CD4-positive, alpha-beta memory T cell (primary cell): ENCODE data around the gene SPG11. TPM values are rescaled to one million over a fixed set of nuclear protein-coding genes. Genes with fewer than 3 reads are reported as not detected.
A peak's percentile ranks its signal among the peaks of the same experiment; 100 is the strongest.
"Not testable (repeated sequence)": the region's sequence is repeated elsewhere in the genome, so short reads cannot be mapped to it uniquely, and the experiment has no call there.

ENCODE experiments used
- CTCF ChIA-PET: fragments of 350-600 bp; sonication (Branson Sonifier 250); formaldehyde crosslinking; loops from one replicate; lab custom pipeline; 2021; ENCODE audit warnings: inconsistent platforms; ENCODE audit not compliant: partially characterized antibody; lab: Charles Lee
- POLR2A ChIA-PET: fragments of 350-600 bp; sonication (Branson Sonifier 250); formaldehyde crosslinking; loops from one replicate; lab custom pipeline; 2021; ENCODE audit not compliant: partially characterized antibody; lab: Charles Lee
- DNase-seq, 5 donors: peaks; one replicate each; pipeline versions ENCODE4 v3.0.0 to v3.0.0-alpha.2; 2020 to 2022; ENCODE audit warnings: mixed read lengths in 1 of 5
- H3K27ac ChIP-seq: one replicate; pipeline ENCODE4 v1.7.0; 2013; ENCODE audit warnings: low read depth, low read length
- H3K27me3 ChIP-seq: 2 replicates; pipeline ENCODE4 v1.7.0; 2013; ENCODE audit warnings: mild to moderate bottlenecking, low read length, moderate library complexity; ENCODE audit not compliant: insufficient read depth
- H3K36me3 ChIP-seq: 2 replicates; pipeline ENCODE4 v1.7.0; 2013; ENCODE audit warnings: mild to moderate bottlenecking, low read length, moderate library complexity; ENCODE audit not compliant: insufficient read depth
- H3K4me1 ChIP-seq: 2 replicates; pipeline ENCODE4 v1.7.0; 2013; ENCODE audit warnings: mild to moderate bottlenecking, low read length, moderate library complexity; ENCODE audit not compliant: insufficient read depth
- H3K4me3 ChIP-seq, 2 donors: one replicate each; pipeline ENCODE4 v1.7.0; 2013; ENCODE audit warnings: low read length in 2 of 2, mild to moderate bottlenecking in 1 of 2
- H3K9me3 ChIP-seq, 2 donors: one replicate each; pipeline ENCODE4 v1.7.0; 2013; ENCODE audit warnings: low read length in 2 of 2, control low read depth in 1 of 2; ENCODE audit not compliant: control insufficient read depth in 1 of 2
- H3K27ac Mint-ChIP-seq, 7 donors: one replicate each; pipeline ENCODE4 v1.8.0; 2020 to 2021; ENCODE audit warnings: mixed read lengths in 7 of 7, mild to moderate bottlenecking in 6 of 7, inconsistent platforms in 3 of 7, moderate library complexity in 3 of 7
- H3K27me3 Mint-ChIP-seq, 2 donors: one replicate each; pipeline ENCODE4 v1.8.0; 2020 to 2021; ENCODE audit warnings: mixed read lengths in 2 of 2
- H3K36me3 Mint-ChIP-seq, 2 donors: one replicate each; pipeline ENCODE4 v1.8.0; 2020 to 2021; ENCODE audit warnings: mixed read lengths in 2 of 2, inconsistent platforms in 1 of 2, mild to moderate bottlenecking in 1 of 2
- H3K4me1 Mint-ChIP-seq, 4 donors: one replicate each; pipeline ENCODE4 v1.8.0; 2020 to 2021; ENCODE audit warnings: mixed read lengths in 4 of 4, mild to moderate bottlenecking in 1 of 4
- H3K4me3 Mint-ChIP-seq, 8 donors: one replicate each; pipeline ENCODE4 v1.8.0; 2020 to 2021; ENCODE audit warnings: mixed read lengths in 8 of 8, mild to moderate bottlenecking in 7 of 8, moderate library complexity in 6 of 8, inconsistent platforms in 3 of 8
- H3K9me3 Mint-ChIP-seq, 8 donors: one replicate each; pipeline ENCODE4 v1.8.0; 2020 to 2021; ENCODE audit warnings: mixed read lengths in 8 of 8, mild to moderate bottlenecking in 5 of 8, inconsistent platforms in 3 of 8, moderate library complexity in 1 of 8
- intact Hi-C: fragments of 100-400 bp; cut with micrococcal nuclease; formaldehyde crosslinking; loops from one replicate; pipeline ENCODE4 v1.15.1; 2023
- polyA plus RNA-seq, 2 donors: library from polyadenylated mRNA; unstranded; fragments of 300-500 nt; fragmentation: Illumina TruSeq; gene quantifications; one replicate each; pipeline ENCODE4 v1.2.3, GENCODE V29; 2021
- total RNA-seq, 2 experiments: library from RNA; stranded (reverse); gene quantifications; one replicate each; pipeline ENCODE4 v1.2.3, GENCODE V29; 2021

The SPG11 gene
- total and polyA plus RNA-seq, 4 experiments from 2014 or later: 12.2 to 121 (median 69.3) TPM

DNA sequence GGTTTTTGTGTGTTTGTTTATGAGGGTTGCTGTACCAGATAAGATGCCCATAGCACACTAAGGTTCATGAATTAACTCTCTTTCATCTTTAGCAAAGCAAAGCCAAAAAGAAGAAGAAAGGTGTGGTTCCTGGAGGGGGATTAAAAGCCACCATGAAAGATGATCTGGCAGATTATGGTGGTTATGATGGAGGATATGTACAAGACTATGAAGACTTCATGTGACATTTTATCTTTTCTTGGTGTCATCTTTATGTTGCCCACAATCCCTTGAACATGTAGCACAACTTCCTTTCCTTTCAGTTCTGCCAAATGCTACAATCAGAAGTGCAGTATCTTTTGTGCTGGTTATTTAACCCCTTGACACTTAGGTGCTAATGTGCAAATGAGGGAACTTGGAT is 102.5 kb downstream of the SPG11 start:
- H3K4me3 ChIP-seq, H3K27me3 ChIP-seq, intact Hi-C loops, H3K9me3 Mint-ChIP-seq, H3K27me3 Mint-ChIP-seq, H3K9me3 ChIP-seq: not testable (repeated sequence)
- DNase-seq: peak in 4 of 5 donors; percentile 29 to 48 (median 34)
- Histone ChIP-seq H3K36me3 (peaks cover 60% of the 10 kb centered on the region), H3K27ac (peak overlapping the region; percentile 29), H3K4me1 (peaks cover 21% of the 10 kb centered on the region)
- Mint-ChIP-seq H3K36me3 (peaks cover 66 to 83% of the 10 kb centered on the region in 2 donors), H3K27ac (peak overlapping the region; percentile 20 to 87 (median 77)), H3K4me3 (peak overlapping the region in 4 of 8 donors; percentile 22 to 47 (median 31)), H3K4me1 (peaks cover 18 to 42% (median 27%) of the 10 kb centered on the region in 4 donors)
- ChIA-PET POLR2A (interaction anchor here (1.1 kb wide), 1 partner anchor 24 kb away, joined by 3 read pairs; the partner anchor contains the start of gene EIF3J), CTCF (interaction anchor here (2.9 kb wide), 1 partner anchor 17 kb away, joined by 14 read pairs; no protein-coding TSS in a partner anchor)

DNA sequence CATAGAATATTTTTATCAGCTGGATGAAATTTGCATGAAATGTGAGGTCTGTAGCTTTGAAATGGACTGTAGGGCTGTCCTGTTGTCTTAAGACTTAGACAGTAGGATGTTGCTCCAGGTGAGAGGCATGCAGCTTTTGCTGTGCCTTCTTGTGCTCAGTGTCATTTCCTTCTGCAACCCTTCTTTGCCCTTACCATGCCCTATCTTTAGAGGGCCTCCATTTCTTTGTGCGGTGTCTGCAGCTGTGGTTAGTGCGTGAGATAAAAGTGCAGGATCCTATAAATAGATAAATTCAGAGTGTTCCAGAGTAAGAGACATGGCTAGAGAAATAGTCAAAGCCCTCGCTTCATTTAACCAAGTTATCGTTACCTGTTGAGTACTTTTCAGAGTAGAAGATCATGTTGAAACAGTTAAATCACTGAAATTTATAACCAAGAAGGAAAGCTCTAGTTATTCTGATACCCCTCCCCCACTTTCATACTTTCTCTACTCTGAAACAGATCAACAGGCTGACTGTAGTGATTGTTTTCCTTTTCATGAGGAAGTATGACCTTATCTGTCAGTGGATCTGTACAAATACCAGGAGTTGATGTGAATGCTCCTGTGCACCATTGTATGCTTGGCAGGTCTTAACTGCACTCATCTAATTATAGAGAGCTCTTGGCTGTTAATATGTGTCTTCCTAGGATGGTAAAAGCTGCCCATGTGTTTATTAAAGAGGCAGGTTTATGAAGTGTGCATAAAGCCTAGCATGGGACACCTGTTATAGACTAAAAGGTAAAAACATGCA is 108.3 kb downstream of the SPG11 start:
- H3K9me3 ChIP-seq: no peaks in the 10 kb centered on the region
- Mint-ChIP-seq H3K36me3 (peaks cover 41 to 65% of the 10 kb centered on the region in 2 donors), H3K4me1 (peaks cover 25 to 46% (median 37%) of the 10 kb centered on the region in 4 donors), H3K9me3 (no peaks in the 10 kb centered on the region), H3K4me3 (peak overlapping the region in 7 of 8 donors; percentile 6 to 66 (median 41)), H3K27ac (peak overlapping the region; percentile 14 to 85 (median 75)), H3K27me3 (no peaks in the 10 kb centered on the region)
- DNase-seq: peak in 2 of 5 donors; percentile 16 to 21
- no peaks in the 10 kb centered on the region for H3K27me3 ChIP-seq
- peak overlapping the region in 1 of 2 donors; percentile 13 for H3K4me3 ChIP-seq
- peaks cover 34% of the 10 kb centered on the region for H3K4me1 ChIP-seq
- ChIA-PET CTCF (interaction anchor here (0.6 to 2.2 kb wide), 5 partner anchors 9 to 131 kb away, joined by 3 to 12 read pairs (median 4); no protein-coding TSS in a partner anchor), POLR2A (interaction anchor here (0.7 to 2.9 kb wide), 4 partner anchors 9 to 156 kb away, joined by 3 to 16 read pairs (median 6); partner anchors contain the start of genes B2M, EIF3J and PATL2)
- peaks cover 47% of the 10 kb centered on the region for H3K36me3 ChIP-seq
- intact Hi-C loops: loop anchor here (2.0 kb wide), 1 partner anchor 18 kb away; the partner anchor contains the start of gene EIF3J
- H3K27ac ChIP-seq: no peak overlapping the region

DNA sequence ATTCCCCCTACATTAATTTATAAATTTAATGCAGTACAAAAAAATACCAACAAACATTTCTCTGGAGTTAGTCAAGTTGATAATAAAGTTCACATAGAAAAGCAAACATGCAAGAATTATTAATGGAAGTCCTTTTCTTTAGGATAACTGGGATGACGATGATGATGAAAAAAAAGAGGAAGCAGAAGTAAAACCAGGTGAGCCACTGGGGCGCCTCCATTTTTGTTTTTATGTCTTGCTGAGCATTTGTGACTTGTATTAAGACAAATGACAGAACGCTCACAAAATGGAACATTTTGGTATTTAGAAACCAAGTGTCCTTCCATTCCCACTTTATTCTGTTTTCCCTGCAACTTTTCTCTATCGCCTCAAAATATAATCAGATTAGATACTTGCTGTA is 112.7 kb downstream of the SPG11 start:
- H3K4me1 Mint-ChIP-seq: peaks cover 34 to 61% (median 45%) of the 10 kb centered on the region in 4 donors
- ChIA-PET CTCF (interaction anchor here (1.3 to 1.6 kb wide), 3 partner anchors 9 to 27 kb away, joined by 4 to 7 read pairs (median 5); no protein-coding TSS in a partner anchor), POLR2A (no interaction called here)
- intact Hi-C loops: no loop called here
- Histone ChIP-seq H3K4me1 (peaks cover 47% of the 10 kb centered on the region), H3K36me3 (peaks cover 31% of the 10 kb centered on the region), H3K27ac (no peak overlapping the region), H3K27me3 (no peaks in the 10 kb centered on the region), H3K9me3 (no peaks in the 10 kb centered on the region), H3K4me3 (no peak overlapping the region)
- H3K36me3 Mint-ChIP-seq: peaks cover 19 to 54% of the 10 kb centered on the region in 2 donors
- H3K27ac Mint-ChIP-seq: peak overlapping the region in 4 of 7 donors; percentile 51 to 90 (median 63)
- H3K9me3 Mint-ChIP-seq: no peaks in the 10 kb centered on the region
- H3K27me3 Mint-ChIP-seq: no peaks in the 10 kb centered on the region
- DNase-seq: no peak
- no peak overlapping the region for H3K4me3 Mint-ChIP-seq

DNA sequence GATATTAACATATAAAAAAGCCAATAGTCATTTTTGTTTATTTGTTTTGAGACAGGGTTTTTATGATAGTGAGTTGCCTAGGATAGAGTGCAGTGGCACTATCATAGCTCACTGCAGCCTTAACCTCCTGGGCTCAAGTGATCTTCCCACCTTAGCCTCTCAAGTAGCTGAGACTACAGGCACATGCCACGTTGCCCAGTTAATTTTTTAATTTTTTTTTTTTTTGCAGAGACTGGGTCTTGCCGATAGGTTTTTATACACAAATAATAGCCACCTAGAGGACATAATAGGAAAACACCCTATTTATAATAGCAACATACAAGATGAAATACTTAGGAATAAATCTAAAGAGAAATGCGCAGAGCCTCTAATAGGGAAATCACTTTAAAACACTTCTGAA is 113.2 kb downstream of the SPG11 start:
- H3K4me3 ChIP-seq: no peak overlapping the region
- H3K36me3 ChIP-seq: peaks cover 26% of the 10 kb centered on the region
- H3K27ac Mint-ChIP-seq: peak overlapping the region; percentile 25 to 90 (median 59)
- no peaks in the 10 kb centered on the region for H3K9me3 Mint-ChIP-seq
- H3K9me3 ChIP-seq: no peaks in the 10 kb centered on the region
- DNase-seq: peak in 4 of 5 donors; percentile 30 to 57 (median 32)
- H3K4me1 Mint-ChIP-seq: peaks cover 33 to 61% (median 43%) of the 10 kb centered on the region in 4 donors
- no peak overlapping the region for H3K4me3 Mint-ChIP-seq
- H3K27me3 Mint-ChIP-seq: no peaks in the 10 kb centered on the region
- H3K4me1 ChIP-seq: peaks cover 47% of the 10 kb centered on the region
- ChIA-PET POLR2A (interaction anchor here (0.6 to 1.0 kb wide), 4 partner anchors 12 to 596 kb away, joined by 3 to 4 read pairs (median 4); no protein-coding TSS in a partner anchor), CTCF (interaction anchor here (0.7 to 1.6 kb wide), 6 partner anchors 9 to 186 kb away, joined by 3 to 7 read pairs (median 4); no protein-coding TSS in a partner anchor)
- no peaks in the 10 kb centered on the region for H3K27me3 ChIP-seq
- no peak overlapping the region for H3K27ac ChIP-seq
- intact Hi-C loops: no loop called here
- peaks cover 15 to 52% of the 10 kb centered on the region in 2 donors for H3K36me3 Mint-ChIP-seq

DNA sequence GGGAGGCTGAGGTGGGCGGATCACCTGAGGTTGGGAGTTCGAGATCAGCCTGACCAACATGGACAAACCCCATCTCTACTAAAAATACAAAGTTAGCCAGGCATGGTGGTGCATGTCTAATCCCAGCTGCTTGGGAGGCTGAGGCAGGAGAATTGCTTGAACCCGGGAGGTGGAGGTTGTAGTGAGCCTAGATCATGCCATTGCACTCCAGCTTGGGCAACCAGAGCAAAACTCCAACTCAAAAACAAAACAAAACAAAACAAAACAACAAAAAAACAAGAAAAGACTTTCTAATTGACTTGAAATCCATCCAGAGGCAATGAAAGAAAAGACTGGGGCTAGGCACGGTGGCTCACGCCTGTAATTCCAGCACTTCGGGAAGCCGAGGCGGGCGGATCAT is 114.3 kb downstream of the SPG11 start:
- H3K9me3 ChIP-seq, H3K27me3 Mint-ChIP-seq, H3K4me3 Mint-ChIP-seq, H3K4me3 ChIP-seq, DNase-seq, H3K27ac ChIP-seq, H3K27me3 ChIP-seq, intact Hi-C loops, H3K9me3 Mint-ChIP-seq: not testable (repeated sequence)
- peak overlapping the region in 1 of 7 donors; percentile 46 for H3K27ac Mint-ChIP-seq
- Histone ChIP-seq H3K36me3 (peaks cover 20% of the 10 kb centered on the region), H3K4me1 (peaks cover 44% of the 10 kb centered on the region)
- H3K36me3 Mint-ChIP-seq: peaks cover 10 to 42% of the 10 kb centered on the region in 2 donors
- POLR2A ChIA-PET: interaction anchor here (1.0 kb wide), 1 partner anchor 11 kb away, joined by 4 read pairs; no protein-coding TSS in a partner anchor
- CTCF ChIA-PET: interaction anchor here (1.5 kb wide), 2 partner anchors 10 to 22 kb away, joined by 4 to 5 read pairs; no protein-coding TSS in a partner anchor
- H3K4me1 Mint-ChIP-seq: peaks cover 25 to 55% (median 36%) of the 10 kb centered on the region in 4 donors

DNA sequence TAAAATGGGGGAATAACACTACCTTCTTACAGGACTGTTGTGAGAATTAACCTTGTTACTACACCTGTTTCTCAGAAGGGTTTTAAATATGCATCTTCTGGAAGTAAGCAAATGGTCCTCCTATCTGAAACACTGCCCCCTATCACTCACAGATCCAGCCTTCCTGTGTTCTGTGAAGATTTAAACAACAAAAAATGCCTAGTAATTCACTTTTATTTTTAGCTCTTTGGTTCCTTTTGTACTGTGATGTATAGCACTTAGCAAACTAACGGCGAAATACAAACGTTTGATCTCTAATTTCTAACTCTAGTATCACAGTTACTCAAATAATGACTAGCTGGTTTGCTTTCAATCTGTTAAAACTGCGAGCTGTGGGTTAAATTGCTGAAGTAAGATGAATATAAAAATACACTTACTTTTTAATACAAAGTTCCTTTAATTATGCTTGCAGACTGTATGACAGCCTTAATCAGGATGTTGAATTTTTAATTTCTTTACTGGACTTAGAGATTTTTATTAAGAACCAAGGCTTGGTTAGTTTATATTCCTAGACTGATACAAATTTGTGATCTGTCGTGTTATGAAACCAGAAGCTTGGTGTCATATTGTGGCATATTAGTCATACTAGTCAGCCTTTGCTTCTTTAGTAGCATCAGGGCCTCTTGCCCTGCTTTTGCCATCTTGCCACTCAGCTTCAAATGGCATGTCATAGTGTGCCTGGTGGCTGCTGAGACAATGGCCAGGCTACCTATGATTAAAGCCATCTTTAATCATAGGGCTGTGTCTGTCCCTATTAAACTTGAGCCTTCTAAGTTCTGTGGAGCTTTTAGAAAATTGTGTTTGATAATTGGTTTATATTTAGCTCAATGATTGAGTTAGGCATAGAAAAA is 117.3 kb downstream of the SPG11 start:
- Histone ChIP-seq H3K36me3 (peaks cover 10% of the 10 kb centered on the region), H3K27me3 (no peaks in the 10 kb centered on the region), H3K27ac (peak overlapping the region; percentile 23), H3K9me3 (no peaks in the 10 kb centered on the region), H3K4me1 (peaks cover 67% of the 10 kb centered on the region), H3K4me3 (no peak overlapping the region)
- Mint-ChIP-seq H3K9me3 (no peaks in the 10 kb centered on the region), H3K36me3 (peaks cover 21 to 48% of the 10 kb centered on the region in 2 donors), H3K27ac (peak overlapping the region; percentile 30 to 79 (median 57)), H3K4me1 (peaks cover 46 to 78% (median 59%) of the 10 kb centered on the region in 4 donors), H3K4me3 (peak overlapping the region in 6 of 8 donors; percentile 21 to 80 (median 56)), H3K27me3 (no peaks in the 10 kb centered on the region)
- intact Hi-C loops: loop anchor here (1.0 kb wide), 1 partner anchor 8 kb away; no protein-coding TSS in a partner anchor
- CTCF ChIA-PET: interaction anchor here (0.7 to 2.8 kb wide), 22 partner anchors 9 to 256 kb away, joined by 3 to 19 read pairs (median 5); partner anchors contain the start of genes CTDSPL2, EIF3J and TRIM69
- POLR2A ChIA-PET: interaction anchor here (0.6 to 3.7 kb wide), 11 partner anchors 9 to 285 kb away, joined by 3 to 39 read pairs (median 3); partner anchors contain the start of genes B2M, EIF3J and PATL2
- peak in 3 of 5 donors; percentile 19 to 54 (median 29) for DNase-seq
